EH (cell line): Measurements from ENCODE around the gene KCNC1.

Experiments used
- DNase-seq: peaks from one replicate; pipeline ENCODE4 v3.0.0-alpha.2; 2015; ENCODE audit warnings: low read depth

KCNC1 gene

DNA sequence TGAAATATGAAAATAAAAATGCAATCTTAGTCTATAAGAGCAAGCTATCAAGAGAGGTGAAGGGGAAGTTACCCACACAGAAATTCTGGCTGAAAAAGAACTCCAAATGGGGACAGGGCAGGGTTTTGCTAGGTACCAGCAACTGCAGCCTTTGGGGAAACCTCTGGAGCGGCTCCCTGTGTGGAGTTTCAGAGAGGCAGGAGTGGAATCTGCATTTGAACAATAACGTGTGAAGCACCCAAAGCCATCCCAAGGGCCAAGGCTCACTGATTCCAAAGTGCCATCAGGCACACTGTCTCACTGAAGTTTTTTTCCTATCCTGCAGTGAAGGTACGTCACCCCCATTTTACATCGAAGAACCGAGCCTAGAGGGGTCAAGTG is 87.8 kb downstream of the KCNC1 start:
- DNase-seq: no peak

DNA sequence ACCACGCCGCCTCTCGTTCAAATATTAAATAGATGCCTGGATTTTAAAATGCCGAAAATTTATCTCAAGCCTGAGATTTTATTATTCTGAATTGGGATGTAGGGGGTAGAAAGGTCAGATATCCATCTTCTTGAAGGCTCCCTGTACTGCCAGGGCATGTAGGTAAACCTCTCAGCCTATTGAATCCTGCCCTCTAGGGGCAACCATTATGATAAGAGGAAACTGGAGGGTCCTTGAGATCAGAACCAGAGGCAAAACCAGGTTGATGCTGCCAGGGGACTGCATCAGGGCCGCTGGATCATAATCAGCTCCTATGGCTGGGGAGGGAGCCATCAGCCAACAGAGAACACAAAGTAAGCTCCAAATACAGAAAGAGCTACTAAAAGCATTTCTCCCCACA is 92.4 kb downstream of the KCNC1 start:
- no peak for DNase-seq

DNA sequence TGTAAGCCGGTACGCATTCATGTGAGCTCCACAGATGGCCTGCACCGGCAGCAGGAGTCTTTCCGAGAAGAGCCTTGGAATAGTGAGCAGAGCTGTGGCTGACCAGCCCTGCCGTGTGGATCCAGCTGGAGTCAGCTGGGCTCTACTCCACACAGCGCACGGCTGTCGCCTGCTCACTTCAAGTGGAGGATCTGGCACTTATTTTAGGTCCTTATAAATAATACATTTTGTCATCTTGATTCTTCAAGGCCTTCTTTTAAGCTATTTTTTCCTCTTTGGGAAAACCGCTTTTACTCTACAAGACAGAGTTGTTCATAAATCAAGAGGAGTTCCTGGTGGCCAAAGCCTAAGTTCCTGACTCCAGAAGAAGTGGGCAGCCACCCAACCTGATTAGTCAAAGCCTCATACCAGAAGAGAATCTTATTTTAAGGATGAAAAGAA is 93.8 kb downstream of the KCNC1 start:
- DNase-seq: peak; percentile 19

DNA sequence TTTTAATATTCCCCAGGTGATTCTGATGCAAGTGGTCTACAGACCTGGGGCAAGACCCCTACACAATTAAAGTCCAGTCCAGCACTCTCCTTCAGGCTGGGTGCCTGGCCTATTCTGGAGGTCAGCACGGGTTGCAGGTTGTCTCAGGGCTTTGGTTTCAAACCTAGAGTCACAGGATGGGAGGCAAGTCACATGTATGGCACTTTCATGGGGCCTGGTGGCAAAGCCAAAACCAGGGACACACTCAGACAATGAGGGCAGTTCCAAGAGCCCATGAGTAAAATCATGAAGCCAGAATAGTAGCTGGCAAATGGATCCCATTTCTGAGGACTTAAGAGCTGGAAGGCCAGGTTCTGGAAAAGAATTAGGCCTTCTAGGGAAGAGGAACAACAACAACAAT is 96.6 kb downstream of the KCNC1 start:
- DNase-seq: no peak

DNA sequence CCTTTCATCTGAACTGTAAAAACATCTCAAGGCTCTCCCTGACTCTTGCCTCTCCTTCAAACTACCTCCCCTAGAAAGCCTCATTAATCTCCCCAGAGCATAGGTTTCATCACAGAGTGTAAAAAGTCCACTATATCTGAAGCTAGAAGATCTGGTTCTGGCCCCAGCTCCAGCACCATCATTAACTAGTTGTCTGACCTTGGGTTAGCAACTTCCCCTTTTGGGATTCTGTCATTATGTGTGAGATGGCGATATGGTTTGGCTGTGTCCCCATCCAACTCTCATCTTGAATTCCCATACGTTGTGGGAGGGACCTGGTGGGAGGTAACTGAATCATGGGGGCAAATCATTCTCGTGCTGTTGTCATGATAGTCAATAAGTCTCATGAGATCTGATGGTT is 97.3 kb downstream of the KCNC1 start:
- DNase-seq: no peak
